ENCODE measurements around the gene ANKFY1.
"Not testable (repeated sequence)": the region's sequence is repeated elsewhere in the genome, so short reads cannot be mapped to it uniquely, and the experiment has no call there.

The ANKFY1 gene

GRCh38 chr17:4209611-4210010, 54.2 kb downstream of the ANKFY1 start:
- no peak for DNase-seq

GRCh38 chr17:4208238-4208637, 55.5 kb downstream of the ANKFY1 start:
- DNase-seq = no peak

GRCh38 chr17:4206962-4207361, 56.8 kb downstream of the ANKFY1 start:
- no peak for DNase-seq

DNA sequence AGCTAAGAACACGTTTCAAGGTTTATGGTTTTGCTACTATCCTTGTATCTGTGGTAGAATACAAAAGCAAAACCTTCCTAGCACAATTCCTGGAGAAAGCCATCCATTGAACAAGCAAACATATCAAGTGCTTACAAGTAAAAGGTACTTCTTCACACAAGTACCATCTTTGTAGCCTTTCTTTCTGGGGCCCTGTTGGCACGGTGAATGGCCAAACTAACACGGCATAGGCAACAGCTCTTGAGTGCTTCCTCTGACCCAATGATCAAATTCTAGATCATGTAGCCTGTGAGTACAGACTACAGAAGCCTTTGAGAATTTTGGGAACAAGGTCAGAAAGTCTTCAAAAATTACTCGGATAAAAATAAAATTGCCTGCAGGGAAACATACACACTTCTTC, 57.9 kb downstream of the ANKFY1 start:
- no peak for DNase-seq

GRCh38 chr17:4204710-4205173, 59.0 kb downstream of the ANKFY1 start:
- DNase-seq = no peak

GRCh38 chr17:4204190-4204589, 59.6 kb downstream of the ANKFY1 start:
- DNase-seq = no peak

- no peak for DNase-seq
Observed at GRCh38 chr17:4201226-4201625, 62.6 kb downstream of the ANKFY1 start.

DNA sequence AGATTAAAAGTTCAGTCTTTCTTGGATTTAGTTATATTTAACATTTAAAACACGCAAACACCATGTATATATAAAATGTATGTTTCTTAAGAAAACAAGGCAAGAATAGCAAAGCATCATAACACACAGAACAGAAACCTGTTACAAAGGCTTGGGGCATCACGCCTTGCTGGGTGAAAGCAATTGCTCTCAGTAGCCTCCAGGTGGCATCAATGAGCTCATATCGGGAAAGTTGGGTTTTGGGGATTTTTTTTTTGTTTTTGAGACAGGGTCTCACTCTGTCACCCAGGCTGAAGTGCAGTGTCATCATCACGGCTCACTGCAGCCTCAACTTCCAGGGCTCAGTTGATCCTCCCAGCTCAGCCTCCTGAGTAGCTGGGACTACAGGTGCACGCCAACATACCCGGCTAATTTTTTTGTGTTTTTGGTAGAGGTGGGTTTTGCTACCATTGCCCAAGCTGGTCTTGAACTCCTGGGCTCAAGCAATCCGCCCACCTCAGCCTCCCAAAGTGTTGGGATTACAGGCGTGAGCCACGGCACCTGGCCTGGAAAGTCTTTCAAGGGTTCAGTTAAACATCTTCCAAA, 63.9 kb downstream of the ANKFY1 start:
- no peak for DNase-seq

DNA sequence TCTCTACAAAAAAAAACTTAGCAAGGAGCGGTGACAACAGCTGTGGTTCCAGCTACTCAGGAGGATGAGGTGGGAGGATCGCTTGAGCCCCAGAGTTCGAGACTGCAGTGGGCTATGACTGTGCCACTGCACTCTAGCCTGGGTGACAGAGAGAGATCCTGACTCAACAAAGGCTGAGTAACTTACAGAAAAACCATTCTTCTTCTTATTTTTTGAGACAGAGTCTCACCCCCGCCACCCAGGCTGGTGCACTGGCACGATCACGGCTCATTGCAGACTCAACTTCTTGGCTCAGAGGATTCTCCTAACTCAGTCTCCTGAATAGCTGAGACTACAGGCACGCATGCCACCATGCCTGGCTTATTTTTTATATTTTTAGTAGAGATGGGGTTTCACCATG, 64.8 kb downstream of the ANKFY1 start:
- DNase-seq = no peak

- DNase-seq = no peak
Observed at GRCh38 chr17:4195306-4195705, 68.5 kb downstream of the ANKFY1 start.

- no peak for DNase-seq
Observed at GRCh38 chr17:4194796-4195195, 69.0 kb downstream of the ANKFY1 start.

GRCh38 chr17:4190791-4191190, 73.0 kb downstream of the ANKFY1 start:
- not testable (repeated sequence) for DNase-seq

DNA sequence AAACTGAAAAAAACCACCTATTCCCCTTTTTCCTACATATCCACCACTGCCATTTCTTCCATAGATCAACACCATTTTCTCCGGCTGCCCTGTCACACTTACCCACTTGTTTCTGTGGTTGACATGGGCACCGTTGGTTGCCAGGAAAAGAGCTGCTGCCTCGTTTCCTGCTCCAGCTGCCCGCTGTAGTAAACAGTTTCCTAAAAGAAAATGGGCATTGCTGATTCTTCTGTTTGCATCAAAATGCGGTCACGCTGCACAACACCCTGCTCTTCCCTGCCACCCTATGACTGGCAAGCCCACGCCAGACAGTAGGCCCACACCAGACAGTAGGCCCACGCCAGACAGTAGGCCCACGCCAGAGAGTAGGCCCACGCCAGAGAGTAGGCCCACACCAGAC, 74.5 kb downstream of the ANKFY1 start:
- DNase-seq = no peak

- no peak for DNase-seq
Observed at GRCh38 chr17:4188076-4188475, 75.7 kb downstream of the ANKFY1 start.

DNA sequence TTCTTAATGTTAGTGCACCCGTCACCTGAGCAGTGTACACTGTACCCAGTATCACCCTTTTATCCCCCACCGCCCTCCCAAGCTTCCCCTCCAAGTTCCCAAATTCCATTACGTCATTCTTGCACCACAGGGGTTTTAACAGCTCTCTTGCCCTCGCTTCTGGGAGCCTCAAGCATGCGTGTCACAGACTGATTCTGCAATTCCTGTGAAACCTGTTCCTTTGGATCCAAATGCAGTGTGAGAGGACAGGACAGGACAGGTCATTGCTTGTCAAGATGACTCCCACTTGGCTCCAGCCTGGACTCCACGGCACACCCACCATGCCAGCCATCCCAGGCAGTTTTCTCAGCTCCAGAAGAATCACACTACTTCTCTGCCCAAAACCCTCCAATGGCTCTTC, 76.7 kb downstream of the ANKFY1 start:
- no peak for DNase-seq

DNA sequence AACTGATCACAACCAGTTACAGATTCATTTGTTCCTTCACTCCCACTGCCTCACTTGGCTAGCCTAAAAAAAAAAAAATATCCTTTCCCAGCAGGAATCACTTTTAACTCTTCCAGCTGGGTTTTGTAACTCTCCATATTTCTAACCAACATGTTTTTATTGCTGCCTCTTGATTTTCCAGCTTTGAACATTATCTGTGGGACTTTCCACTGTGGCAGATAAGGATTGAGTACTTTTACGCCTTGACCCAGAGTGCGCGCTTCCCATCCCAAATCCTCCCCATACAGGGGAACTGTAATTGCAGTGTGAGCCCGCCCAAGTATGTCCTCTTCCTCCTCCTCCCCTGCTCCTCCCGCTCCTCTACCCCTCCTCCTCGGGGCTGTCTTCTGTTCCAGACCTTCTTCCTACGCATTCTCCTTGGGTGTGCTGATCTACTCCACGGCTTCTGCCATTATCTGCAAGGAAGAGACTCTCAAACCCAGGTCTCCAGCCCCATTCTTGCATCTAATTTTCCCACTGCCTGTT, 77.4 kb downstream of the ANKFY1 start:
- DNase-seq = no peak

DNA sequence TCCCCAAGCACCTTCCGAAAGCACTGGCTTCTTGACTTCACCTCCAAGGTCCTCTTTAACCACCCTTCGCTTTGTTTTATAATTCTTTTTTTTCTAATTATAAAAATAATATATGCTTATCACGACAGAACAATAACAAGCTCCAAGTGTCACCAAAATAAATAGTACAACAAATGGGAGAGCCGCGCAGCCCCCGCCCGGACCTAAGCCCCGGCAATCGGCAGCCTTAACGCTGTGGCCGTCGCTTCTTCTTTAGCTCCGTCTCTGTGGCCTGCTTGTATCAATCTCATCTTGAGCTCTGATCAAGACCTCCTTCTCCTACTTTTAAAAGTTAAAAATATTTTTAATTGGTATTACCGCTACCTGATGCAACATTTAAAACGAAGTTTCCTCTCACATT, 78.1 kb downstream of the ANKFY1 start:
- DNase-seq = no peak

GRCh38 chr17:4184811-4185210, 79.0 kb downstream of the ANKFY1 start:
- DNase-seq = no peak

DNA sequence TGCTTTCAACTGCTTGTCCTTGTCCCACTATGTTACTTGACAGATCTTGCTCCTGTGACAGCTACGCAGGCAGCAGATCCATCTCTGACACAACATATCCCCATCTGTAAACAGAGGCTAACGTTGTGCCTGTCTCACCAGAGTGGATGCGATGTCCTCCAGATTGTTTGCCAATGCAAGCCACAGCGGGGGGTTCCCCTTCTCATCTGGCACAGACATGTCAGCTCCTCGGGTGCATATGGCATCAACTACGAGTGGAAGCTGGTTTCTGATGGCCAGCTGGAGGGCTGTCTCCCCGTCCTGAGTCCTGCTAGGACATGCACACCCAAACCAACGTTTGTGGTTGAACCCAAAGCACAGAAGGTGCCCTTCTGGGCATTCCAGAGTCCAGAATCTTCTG, 81.7 kb downstream of the ANKFY1 start:
- no peak for DNase-seq

- DNase-seq = no peak
Observed at GRCh38 chr17:4180791-4181190, 83.0 kb downstream of the ANKFY1 start.

- DNase-seq = no peak
Observed at GRCh38 chr17:4179071-4179470, 84.7 kb downstream of the ANKFY1 start.

- no peak for DNase-seq
Observed at GRCh38 chr17:4178651-4179050, 85.1 kb downstream of the ANKFY1 start.

- no peak for DNase-seq
Observed at GRCh38 chr17:4177806-4178205, 86.0 kb downstream of the ANKFY1 start.

GRCh38 chr17:4176808-4177472, 86.8 kb downstream of the ANKFY1 start:
- no peak for DNase-seq

Measured in 8988T (cell line).